HEK293 (cell line): ENCODE data around the gene TM7SF3.

Experiments used
- AEBP2 ChIP-seq: fragments of 450-650 bp; formaldehyde crosslinking; IDR thresholded peaks from 2 replicates; pipeline ENCODE4 v1.5.1; 2016; ENCODE audit warnings: missing biosample characterization, missing genetic modification characterization, borderline replicate concordance
- KLF1 ChIP-seq: fragments of 450-650 bp; formaldehyde crosslinking; IDR thresholded peaks from 2 replicates; pipeline ENCODE4 v1.5.1; 2016; ENCODE audit warnings: missing biosample characterization, missing genetic modification characterization
- KLF8 ChIP-seq: fragments of 450-650 bp; formaldehyde crosslinking; IDR thresholded peaks from 2 replicates; pipeline ENCODE4 v1.5.1; 2016; ENCODE audit warnings: missing biosample characterization, missing genetic modification characterization
- TCF7L2 ChIP-seq: IDR thresholded peaks from 2 replicates; pipeline ENCODE4 v1.6.1; 2011; ENCODE audit warnings: low read depth, mild to moderate bottlenecking, inconsistent platforms, low read length, moderate library complexity, borderline replicate concordance
- TRIM28 ChIP-seq: IDR thresholded peaks from 2 replicates; pipeline ENCODE4 v1.6.1; 2011; ENCODE audit warnings: low read length, control low read depth, borderline replicate concordance
- ZFP41 ChIP-seq: fragments of 450-650 bp; formaldehyde crosslinking; IDR thresholded peaks from 2 replicates; pipeline ENCODE4 v1.5.1; 2016; ENCODE audit warnings: missing biosample characterization, missing genetic modification characterization, borderline replicate concordance
- ZNF157 ChIP-seq: fragments of 450-650 bp; formaldehyde crosslinking; IDR thresholded peaks from 2 replicates; pipeline ENCODE4 v1.5.1; 2016; ENCODE audit warnings: missing biosample characterization, missing genetic modification characterization
- ZNF274 ChIP-seq, 2 experiments: fragments of 200-500 bp in 1 of 2; fragments of 450-650 bp in 1 of 2; sonication (Bioruptor generic) in 1 of 2; formaldehyde crosslinking in 1 of 2; IDR thresholded peaks; 2 replicates each; pipeline versions ENCODE4 v1.5.1 to v1.6.1; 2014 to 2016; ENCODE audit warnings: borderline replicate concordance in 1 of 2, inconsistent platforms in 1 of 2, low read length in 1 of 2, missing biosample characterization in 1 of 2, missing genetic modification characterization in 1 of 2
- ZNF362 ChIP-seq: fragments of 450-650 bp; formaldehyde crosslinking; IDR thresholded peaks from 2 replicates; pipeline ENCODE4 v1.5.1; 2016; ENCODE audit warnings: missing biosample characterization, missing genetic modification characterization
- ZNF473 ChIP-seq: fragments of 450-650 bp; formaldehyde crosslinking; IDR thresholded peaks from 2 replicates; pipeline ENCODE4 v1.5.1; 2017; ENCODE audit warnings: missing biosample characterization, missing genetic modification characterization
- ZNF501 ChIP-seq: fragments of 450-650 bp; formaldehyde crosslinking; IDR thresholded peaks from 2 replicates; pipeline ENCODE4 v1.5.1; 2016; ENCODE audit warnings: missing biosample characterization, missing genetic modification characterization
- ZNF518A ChIP-seq: fragments of 450-650 bp; formaldehyde crosslinking; conservative IDR thresholded peaks from 2 replicates; pipeline ENCODE4 v1.5.1; 2016; ENCODE audit warnings: low read depth, missing biosample characterization, missing genetic modification characterization
- ZNF521 ChIP-seq: fragments of 450-650 bp; formaldehyde crosslinking; IDR thresholded peaks from 2 replicates; pipeline ENCODE4 v1.5.1; 2017; ENCODE audit warnings: missing biosample characterization, mild to moderate bottlenecking, missing genetic modification characterization
- ZNF558 ChIP-seq: fragments of 450-650 bp; formaldehyde crosslinking; IDR thresholded peaks from 2 replicates; pipeline ENCODE4 v1.5.1; 2016; ENCODE audit warnings: missing biosample characterization, missing genetic modification characterization
- ZNF561 ChIP-seq: fragments of 450-650 bp; IDR thresholded peaks from 2 replicates; pipeline ENCODE4 v1.5.1; 2018; ENCODE audit warnings: missing biosample characterization, missing genetic modification characterization, borderline replicate concordance
- ZNF670 ChIP-seq: fragments of 450-650 bp; formaldehyde crosslinking; IDR thresholded peaks from 2 replicates; pipeline ENCODE4 v1.5.1; 2016; ENCODE audit warnings: missing biosample characterization, missing genetic modification characterization, low read depth
- ZNF704 ChIP-seq: fragments of 450-650 bp; formaldehyde crosslinking; IDR thresholded peaks from 2 replicates; pipeline ENCODE4 v1.5.1; 2016; ENCODE audit warnings: missing biosample characterization, missing genetic modification characterization
- ZSCAN30 ChIP-seq: fragments of 450-650 bp; IDR thresholded peaks from 2 replicates; pipeline ENCODE4 v1.5.1; 2018; ENCODE audit warnings: missing biosample characterization, mild to moderate bottlenecking, missing genetic modification characterization, moderate library complexity

TM7SF3 gene

GRCh38 chr12:26937863-26938700 is 76.1 kb downstream of the TM7SF3 start, which contains the start of the genes FGFR1OP2 and INTS13 (continued):
- TF ChIP-seq AEBP2 (tag by site-specific recombination), result no peak
- no peak for TF ChIP-seq ZNF704 (tag by site-specific recombination)
- peak; percentile 88 for TF ChIP-seq KLF8 (tag by site-specific recombination)
- TF ChIP-seq ZFP41, result no peak
- 0 out of 2 replicates have a peak, but pooled peaks have one; percentile 39 for TF ChIP-seq ZNF518A
- TF ChIP-seq ZNF501 (tag by site-specific recombination), result peak; percentile 78
- TF ChIP-seq ZNF670 (tag by site-specific recombination), result no peak
- TF ChIP-seq ZSCAN30, result 0 out of 2 replicates have a peak, but pooled peaks have one; percentile 41
- TF ChIP-seq TCF7L2, result no peak
- no peak for TF ChIP-seq ZNF157 (tag by site-specific recombination)
- TF ChIP-seq TRIM28, result peak; percentile 36; the same call in 1 of the 2 replicates
- peak; percentile 96 for TF ChIP-seq ZNF362 (tag by site-specific recombination)
- TF ChIP-seq KLF1, result peak; percentile 54; the same call in 1 of the 2 replicates
- no peak for TF ChIP-seq ZNF274 (IDR thresholded peaks at IDR 0.05; ENCODE audit: low read length)
- TF ChIP-seq ZNF274 (tag by site-specific recombination; IDR thresholded peaks at IDR 0.05; ENCODE audit: borderline replicate concordance), result no peak
- no peak for TF ChIP-seq ZNF521 (tag by site-specific recombination)
- no peak for TF ChIP-seq ZNF561 (tag by site-specific recombination)
- no peak for TF ChIP-seq ZNF558 (tag by site-specific recombination)
- no peak for TF ChIP-seq ZNF473
